Kidney (tissue), 14 donors: Measurements from ENCODE around the gene STK24. TPM values are rescaled to one million over a fixed set of nuclear protein-coding genes. Genes with fewer than 3 reads are reported as not detected.

Source experiments
- DNase-seq, 5 donors: peaks; one replicate each; pipeline ENCODE4 v3.0.0-alpha.2; 2013 to 2020
- FAIRE-seq: peaks from 2 replicates; lab custom pipeline; 2012; peaks lifted over from hg19 to GRCh38; lab: Jason Lieb, UNC
- H3K27ac ChIP-seq, 2 donors: one replicate each; pipeline ENCODE4 v1.7.0; 2013; ENCODE audit warnings: low read depth in 2 of 2, low read length in 2 of 2, inconsistent platforms in 1 of 2
- H3K27me3 ChIP-seq: one replicate; pipeline ENCODE4 v1.7.1; 2013; ENCODE audit warnings: low read length, inconsistent platforms; ENCODE audit not compliant: control insufficient read depth, insufficient read depth
- H3K36me3 ChIP-seq, 3 donors: one replicate each; pipeline versions ENCODE4 v1.7.0 to v1.7.1; 2013; ENCODE audit warnings: low read length in 3 of 3, control low read depth in 1 of 3, inconsistent platforms in 1 of 3; ENCODE audit not compliant: insufficient read depth in 3 of 3, control insufficient read depth in 2 of 3
- H3K4me1 ChIP-seq, 3 donors: one replicate each; pipeline versions ENCODE4 v1.7.0 to v1.7.1; 2013; ENCODE audit warnings: low read length in 3 of 3, inconsistent platforms in 1 of 3, low read depth in 1 of 3; ENCODE audit not compliant: control insufficient read depth in 2 of 3, insufficient read depth in 2 of 3
- H3K4me3 ChIP-seq, 3 donors: one replicate each; pipeline versions ENCODE4 v1.7.0 to v1.8.1; 2013; ENCODE audit warnings: low read length in 3 of 3, control low read depth in 1 of 3, inconsistent platforms in 1 of 3
- H3K9ac ChIP-seq, 3 donors: one replicate each; pipeline versions ENCODE4 v1.7.0 to v1.7.1; 2013; ENCODE audit warnings: low read length in 3 of 3, control low read depth in 1 of 3, inconsistent platforms in 1 of 3
- H3K9me3 ChIP-seq, 3 donors: one replicate each; pipeline versions ENCODE4 v1.7.0 to v1.7.1; 2013; ENCODE audit warnings: low read length in 3 of 3, control low read depth in 1 of 3, inconsistent platforms in 1 of 3; ENCODE audit not compliant: control insufficient read depth in 2 of 3, insufficient read depth in 1 of 3
- intact Hi-C: fragments of 100-400 bp; cut with DNase I; formaldehyde crosslinking; loops from one replicate; pipeline ENCODE4 v1.11.1; 2022
- polyA plus RNA-seq: library from polyadenylated mRNA; stranded (reverse); fragments of 350-450 nt; fragmentation: Illumina TruSeq; extraction: RNeasy Lipid Tissue Mini Kit (QIAGEN cat#74804); gene quantifications from one replicate; pipeline ENCODE4 v1.2.3, GENCODE V29; 2014; ENCODE audit warnings: low read depth, low replicate concordance; ENCODE audit not compliant: insufficient read depth
- total RNA-seq: library from RNA; stranded (reverse); fragmentation: NEBNext Ultra II Directional; extraction: Animal tissue kit (Norgen Biotek cat#: 25700); gene quantifications from one replicate; pipeline ENCODE4 v1.2.1, GENCODE V29; 2021
- TF ChIP-seq, protein P1 (sequence below): IDR thresholded peaks from 3 replicates; pipeline ENCODE4 v1.5.1; 2012; ENCODE audit warnings: mild to moderate bottlenecking, moderate library complexity, borderline replicate concordance; ENCODE audit not compliant: insufficient read depth; ENCODE audit errors: extremely low read depth
- donor health status: control.
- donor health status: control.
- donor health status: control.
- donor health status: control.
- donor health status: control.
- donor health status: DM: yes; HTN: yes; CAD: no.
- donor health status: Normal renal cell carcinoma (clear cell type).

STK24 gene
- total and polyA plus RNA-seq, 2 donors from 2014 or later = 56.7 to 122 TPM

DNA sequence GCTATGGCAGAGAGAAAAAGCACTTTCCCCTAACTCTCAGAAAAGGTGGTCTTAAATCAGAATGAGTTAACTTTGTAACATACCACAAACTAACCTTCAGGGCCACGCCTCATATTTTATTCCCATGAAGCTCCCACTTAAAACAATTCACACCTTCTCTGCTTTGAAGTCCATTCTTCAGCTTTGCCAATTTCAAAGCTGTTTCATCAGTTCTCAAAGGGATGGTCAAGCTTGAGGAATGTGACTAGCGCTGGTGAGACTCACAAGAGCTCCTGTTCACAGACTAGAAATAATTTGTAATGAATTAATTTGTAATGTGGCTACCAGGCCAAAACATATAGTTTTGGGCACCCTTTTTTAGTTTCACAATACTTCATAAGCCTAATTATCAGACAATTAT lies 68.2 kb downstream of the STK24 start:
- intact Hi-C loops = no loop called here
- Histone ChIP-seq H3K4me3 (no peak overlapping the region), H3K27me3 (no peaks in the 10 kb centered on the region), H3K4me1 (peaks cover 10 to 45% (median 40%) of the 10 kb centered on the region in 3 donors), H3K9me3 (no peaks in the 10 kb centered on the region), H3K27ac (no peak overlapping the region), H3K9ac (no peak overlapping the region), H3K36me3 (no peaks in the 10 kb centered on the region)
- TF ChIP-seq, protein P1, sequence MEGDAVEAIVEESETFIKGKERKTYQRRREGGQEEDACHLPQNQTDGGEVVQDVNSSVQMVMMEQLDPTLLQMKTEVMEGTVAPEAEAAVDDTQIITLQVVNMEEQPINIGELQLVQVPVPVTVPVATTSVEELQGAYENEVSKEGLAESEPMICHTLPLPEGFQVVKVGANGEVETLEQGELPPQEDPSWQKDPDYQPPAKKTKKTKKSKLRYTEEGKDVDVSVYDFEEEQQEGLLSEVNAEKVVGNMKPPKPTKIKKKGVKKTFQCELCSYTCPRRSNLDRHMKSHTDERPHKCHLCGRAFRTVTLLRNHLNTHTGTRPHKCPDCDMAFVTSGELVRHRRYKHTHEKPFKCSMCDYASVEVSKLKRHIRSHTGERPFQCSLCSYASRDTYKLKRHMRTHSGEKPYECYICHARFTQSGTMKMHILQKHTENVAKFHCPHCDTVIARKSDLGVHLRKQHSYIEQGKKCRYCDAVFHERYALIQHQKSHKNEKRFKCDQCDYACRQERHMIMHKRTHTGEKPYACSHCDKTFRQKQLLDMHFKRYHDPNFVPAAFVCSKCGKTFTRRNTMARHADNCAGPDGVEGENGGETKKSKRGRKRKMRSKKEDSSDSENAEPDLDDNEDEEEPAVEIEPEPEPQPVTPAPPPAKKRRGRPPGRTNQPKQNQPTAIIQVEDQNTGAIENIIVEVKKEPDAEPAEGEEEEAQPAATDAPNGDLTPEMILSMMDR = no peak
- DNase-seq (no peak), FAIRE-seq (no peak)

- Histone ChIP-seq H3K9ac (no peak overlapping the region), H3K27ac (no peak overlapping the region)
Measured at GRCh38 chr13:98508280-98508679, 68.6 kb downstream of the STK24 start.

GRCh38 chr13:98507282-98507797 lies 69.6 kb downstream of the STK24 start:
- peak; percentile 76 to 92 (median 80) for DNase-seq
- intact Hi-C loops = no loop called here
- H3K36me3 ChIP-seq = no peaks in the 10 kb centered on the region
- no peaks in the 10 kb centered on the region for H3K27me3 ChIP-seq
- no peak overlapping the region for H3K4me3 ChIP-seq
- H3K9ac ChIP-seq = peak overlapping the region in 1 of 3 donors; percentile 3
- H3K9me3 ChIP-seq = no peaks in the 10 kb centered on the region
- TF ChIP-seq, protein P1 = no peak
- no peak for FAIRE-seq
- H3K4me1 ChIP-seq = peaks cover 13 to 55% (median 48%) of the 10 kb centered on the region in 3 donors
- H3K27ac ChIP-seq = peak overlapping the region; percentile 52 to 70

More at GRCh38 chr13:98508280-98508679, 68.6 kb downstream of the STK24 start:
- FAIRE-seq = no peak
- TF ChIP-seq, protein P1 = no peak
- H3K4me3 ChIP-seq = no peak overlapping the region
- H3K9me3 ChIP-seq = no peaks in the 10 kb centered on the region
- intact Hi-C loops = no loop called here
- H3K36me3 ChIP-seq = no peaks in the 10 kb centered on the region
- H3K4me1 ChIP-seq = peaks cover 12 to 49% (median 44%) of the 10 kb centered on the region in 3 donors
- H3K27me3 ChIP-seq = no peaks in the 10 kb centered on the region
- DNase-seq = peak in 1 of 5 donors; percentile 39
